Measurements from ENCODE around the gene SLC25A28. TPM values are rescaled to one million over a fixed set of nuclear protein-coding genes. Genes with fewer than 3 reads are reported as not detected.

SLC25A28 gene
- total RNA-seq, 4 donors from 2014 or later: 22.1 to 36.2 (median 30.1) TPM

GRCh38 chr10:99623919-99624318 lies 3.7 kb upstream of the SLC25A28 start:
- no peak for DNase-seq
- intact Hi-C loops (cut with DNase I; ENCODE audit: low total_unique reads): no loop called here
- no peak overlapping the region for H3K4me3 ChIP-seq
- H3K36me3 ChIP-seq: no peaks in the 10 kb centered on the region
- no peaks in the 10 kb centered on the region for H3K27me3 ChIP-seq
- H3K4me1 ChIP-seq: peaks cover 5 to 15% (median 12%) of the 10 kb centered on the region in 4 donors
- H3K27ac ChIP-seq: no peak overlapping the region
- H3K9me3 ChIP-seq: no peaks in the 10 kb centered on the region
- TF ChIP-seq POLR2AphosphoS5 (IDR thresholded peaks at IDR 0.05): no peak
- TF ChIP-seq CTCF (IDR thresholded peaks at IDR 0.05): no peak
- no peak for TF ChIP-seq EP300 (IDR thresholded peaks at IDR 0.05; ENCODE audit: low read depth)
- no peak for TF ChIP-seq POLR2A (IDR thresholded peaks at IDR 0.05)
- in situ Hi-C loops (cut with MboI; ENCODE audit: low pct_ligation_motif_present in 1 of 4, low pct_unique_long_range_greater_than_20kb in 1 of 4, low sequenced_read_pairs in 3 of 4): no loop called here

GRCh38 chr10:99621454-99622251 lies 1.4 kb upstream of the SLC25A28 start:
- intact Hi-C loops (cut with DNase I; ENCODE audit: low total_unique reads): no loop called here
- Histone ChIP-seq H3K36me3 (no peaks in the 10 kb centered on the region), H3K4me1 (peaks cover 17 to 38% (median 35%) of the 10 kb centered on the region in 4 donors), H3K27ac (peak overlapping the region; percentile 93 to 99 (median 98)), H3K27me3 (no peaks in the 10 kb centered on the region), H3K9me3 (no peaks in the 10 kb centered on the region), H3K4me3 (peak overlapping the region; percentile 52 to 91 (median 60))
- TF ChIP-seq CTCF (IDR thresholded peaks at IDR 0.05) (no peak), POLR2A (IDR thresholded peaks at IDR 0.05) (peak; percentile 74)
- 18 to 35% methylated on average over 12 to 31 of the region's 31 CpGs for WGBS, 2 donors (ENCODE audit: low coverage in 1 of 2)
- DNase-seq: no peak
- in situ Hi-C loops (cut with MboI; ENCODE audit: low pct_ligation_motif_present in 1 of 4, low pct_unique_long_range_greater_than_20kb in 1 of 4, low sequenced_read_pairs in 3 of 4): no loop called here

GRCh38 chr10:99620711-99621453 lies 643 bp upstream of the SLC25A28 start:
- Histone ChIP-seq H3K4me3 (peak overlapping the region; percentile 52 to 91 (median 60)), H3K27ac (peak overlapping the region; percentile 93 to 99 (median 98)), H3K36me3 (no peaks in the 10 kb centered on the region), H3K27me3 (no peaks in the 10 kb centered on the region), H3K4me1 (peaks cover 17 to 42% (median 38%) of the 10 kb centered on the region in 4 donors), H3K9me3 (no peaks in the 10 kb centered on the region)
- WGBS, 2 donors (ENCODE audit: low coverage in 1 of 2): 1% methylated on average over 65 of the region's 78 CpGs; no CpG with 5 or more reads in 1 of the 2 donors
- DNase-seq: peak; percentile 93
- intact Hi-C loops (cut with DNase I; ENCODE audit: low total_unique reads): no loop called here
- TF ChIP-seq POLR2AphosphoS5 (IDR thresholded peaks at IDR 0.05) (peak; percentile 90 to 95 (median 93)), POLR2A (IDR thresholded peaks at IDR 0.05) (peak; percentile 71), EP300 (IDR thresholded peaks at IDR 0.05; ENCODE audit: low read depth) (peak; percentile 13), CTCF (IDR thresholded peaks at IDR 0.05) (peak in 2 of 5 experiments; percentile 31 to 33)
- in situ Hi-C loops (cut with MboI; ENCODE audit: low pct_ligation_motif_present in 1 of 4, low pct_unique_long_range_greater_than_20kb in 1 of 4, low sequenced_read_pairs in 3 of 4): no loop called here

- H3K36me3 ChIP-seq: no peaks in the 10 kb centered on the region
- H3K9me3 ChIP-seq: no peaks in the 10 kb centered on the region
- peak overlapping the region; percentile 75 to 95 (median 90) for H3K4me3 ChIP-seq
- WGBS, 2 donors (ENCODE audit: low coverage in 1 of 2): 0 to 1% methylated on average over 3 to 9 of the region's 9 CpGs
- peak; percentile 23 for TF ChIP-seq POLR2A (IDR thresholded peaks at IDR 0.05)
- peak in 2 of 3 donors; percentile 13 to 19 for TF ChIP-seq POLR2AphosphoS5 (IDR thresholded peaks at IDR 0.05)
- no peak for TF ChIP-seq EP300 (IDR thresholded peaks at IDR 0.05; ENCODE audit: low read depth)
- no peaks in the 10 kb centered on the region for H3K27me3 ChIP-seq
- intact Hi-C loops (cut with DNase I; ENCODE audit: low total_unique reads): no loop called here
- peaks cover 17 to 46% (median 38%) of the 10 kb centered on the region in 4 donors for H3K4me1 ChIP-seq
- in situ Hi-C loops (cut with MboI; ENCODE audit: low pct_ligation_motif_present in 1 of 4, low pct_unique_long_range_greater_than_20kb in 1 of 4, low sequenced_read_pairs in 3 of 4): loop anchor here (10.0 kb wide), 3 partner anchors 64 to 224 kb away; partner anchors contain the start of gene GOT1 (in 4 of the 4)
- no peak for DNase-seq
- peak overlapping the region; percentile 90 to 99 (median 98) for H3K27ac ChIP-seq
Measured at GRCh38 chr10:99619090-99619800, 994 bp downstream of the SLC25A28 start.

Data from transverse colon (tissue), 4 donors.